GM12878 (cell line): Measurements from ENCODE around the gene PLEKHH1. TPM values are rescaled to one million over a fixed set of nuclear protein-coding genes. Genes with fewer than 3 reads are reported as not detected.
A peak's percentile ranks its signal among the peaks of the same experiment; 100 is the strongest.

Experiments
- ATAC-seq: fragments of 200-7000 bp; cut with Tn5 transposase; 3 replicates; pipeline ENCODE4 v1.9.1; 2020; ENCODE audit warnings: mild to moderate bottlenecking, moderate library complexity
- BruUV-seq: library from RNA; stranded (reverse); fragments of 400-500 nt; replicated peaks from 2 replicates; lab custom pipeline; 2021; lab: Mats Ljungman, UMichigan
- CTCF ChIA-PET: fragments of 300-600 bp; sonication (Branson Sonifier 250); formaldehyde crosslinking; extraction: SDS; loops from one replicate; lab custom pipeline; 2021; ENCODE audit warnings: inconsistent platforms; lab: Yijun Ruan, JAX
- POLR2A ChIA-PET: fragments of 350-600 bp; formaldehyde crosslinking; extraction: SDS; loops from one replicate; lab custom pipeline; 2021; ENCODE audit warnings: inconsistent platforms; lab: Charles Lee
- RAD21 ChIA-PET: fragments of 300-600 bp; sonication (Branson Sonifier 250); formaldehyde crosslinking; loops from one replicate; lab custom pipeline; 2023; ENCODE audit warnings: antibody characterized with exemption; ENCODE audit not compliant: unreplicated experiment; lab: Charles Lee
- SMC1A ChIA-PET: fragments of 300-600 bp; sonication (Branson Sonifier 250); formaldehyde crosslinking; loops from one replicate; lab custom pipeline; 2023; ENCODE audit not compliant: unreplicated experiment, uncharacterized antibody; lab: Charles Lee
- DNase-seq: peaks from one replicate; pipeline ENCODE4 v3.0.0-alpha.2; 2011; ENCODE audit warnings: low read depth, low spot score
- FAIRE-seq: peaks from 3 replicates; lab custom pipeline; 2011; peaks lifted over from hg19 to GRCh38; lab: Jason Lieb, UNC
- H2AFZ ChIP-seq: 2 replicates; pipeline ENCODE4 v1.6.0; 2011; ENCODE audit warnings: low read depth, low read length, control low read depth; ENCODE audit not compliant: control insufficient read depth
- H3K27ac ChIP-seq: 2 replicates; pipeline ENCODE4 v1.5.1; 2011; ENCODE audit warnings: control low read depth; ENCODE audit not compliant: control insufficient read depth, insufficient read depth
- H3K27me3 ChIP-seq, 2 experiments: replicated peaks in 1 of 2; 2 replicates each; pipeline versions ENCODE4 v1.6.0 to v1.6.1; 2011; ENCODE audit warnings: low read length in 1 of 2; ENCODE audit not compliant: control insufficient read depth in 2 of 2, insufficient read depth in 2 of 2
- H3K36me3 ChIP-seq, 2 experiments: 2 replicates each; pipeline ENCODE4 v1.5.1; 2011; ENCODE audit warnings: low read length in 1 of 2; ENCODE audit not compliant: control insufficient read depth in 2 of 2, insufficient read depth in 2 of 2
- H3K4me1 ChIP-seq: 2 replicates; pipeline ENCODE4 v1.6.1; 2011; ENCODE audit warnings: mild to moderate bottlenecking, low read length, moderate library complexity, mixed read lengths; ENCODE audit not compliant: control insufficient read depth, insufficient read depth
- H3K4me2 ChIP-seq: 2 replicates; pipeline ENCODE4 v1.6.0; 2011; ENCODE audit warnings: control low read depth; ENCODE audit not compliant: control insufficient read depth, insufficient read depth
- H3K4me3 ChIP-seq: fragments of 200-600 bp; sonication (generic); 2 replicates; pipeline ENCODE4 v1.5.1; 2016
- H3K79me2 ChIP-seq: 2 replicates; pipeline ENCODE4 v1.6.0; 2011; ENCODE audit warnings: low read length; ENCODE audit not compliant: control insufficient read depth, insufficient read depth
- H3K9ac ChIP-seq: 2 replicates; pipeline ENCODE4 v1.8.0; 2011; ENCODE audit warnings: low read length, control low read depth, mixed read lengths; ENCODE audit not compliant: control insufficient read depth, insufficient read depth
- H3K9me3 ChIP-seq: replicated peaks from 3 replicates; pipeline ENCODE4 v1.5.1; 2011; ENCODE audit warnings: mild to moderate bottlenecking, low read length; ENCODE audit not compliant: control insufficient read depth, insufficient read depth
- H4K20me1 ChIP-seq: 2 replicates; pipeline ENCODE4 v1.6.0; 2011; ENCODE audit not compliant: control insufficient read depth, insufficient read depth
- ATF2 ChIP-seq: IDR thresholded peaks from 2 replicates; pipeline ENCODE4 v1.6.1; 2012; ENCODE audit warnings: low read length, inconsistent platforms
- ATF3 ChIP-seq: IDR thresholded peaks from 2 replicates; pipeline ENCODE4 v1.6.1; 2011; ENCODE audit warnings: low read depth, mild to moderate bottlenecking, low read length, moderate library complexity, borderline replicate concordance; ENCODE audit errors: extremely low read depth
- ATF7 ChIP-seq: fragments of 450-650 bp; IDR thresholded peaks from 2 replicates; pipeline ENCODE4 v1.6.1; 2016; ENCODE audit warnings: low read depth, mild to moderate bottlenecking
- CHD4 ChIP-seq: fragments of 200-600 bp; sonication (generic); IDR thresholded peaks from 2 replicates; pipeline ENCODE4 v1.6.1; 2016; ENCODE audit warnings: mild to moderate bottlenecking
- FOXK2 ChIP-seq: fragments of 450-650 bp; IDR thresholded peaks from 2 replicates; pipeline ENCODE4 v1.6.1; 2017; ENCODE audit warnings: mild to moderate bottlenecking, moderate library complexity
- HDAC2 ChIP-seq: fragments of 200-600 bp; sonication (generic); IDR thresholded peaks from 2 replicates; pipeline ENCODE4 v1.6.1; 2017
- NFYB ChIP-seq: IDR thresholded peaks from 2 replicates; pipeline ENCODE4 v1.6.1; 2011; ENCODE audit warnings: low read depth, mild to moderate bottlenecking, low read length, improper control_type of control experiment, moderate library complexity; ENCODE audit not compliant: insufficient read depth
- RELB ChIP-seq: fragments of 450-650 bp; IDR thresholded peaks from 2 replicates; pipeline ENCODE4 v1.6.1; 2017; ENCODE audit warnings: low read depth, mild to moderate bottlenecking, moderate library complexity
- SMC3 ChIP-seq: IDR thresholded peaks from 2 replicates; pipeline ENCODE4 v1.6.1; 2011; ENCODE audit warnings: low read length, improper control_type of control experiment, borderline replicate concordance
- STAT1 ChIP-seq: fragments of 450-650 bp; conservative IDR thresholded peaks from 2 replicates; pipeline ENCODE4 v1.6.1; 2014; ENCODE audit warnings: antibody characterized with exemption, mild to moderate bottlenecking
- TARDBP ChIP-seq: IDR thresholded peaks from 2 replicates; pipeline ENCODE4 v1.6.1; 2016; ENCODE audit warnings: borderline replicate concordance
- USF2 ChIP-seq: IDR thresholded peaks from 2 replicates; pipeline ENCODE4 v1.6.1; 2011; ENCODE audit warnings: low read depth, low read length, improper control_type of control experiment, borderline replicate concordance
- ZBTB4 ChIP-seq: fragments of 450-650 bp; formaldehyde crosslinking; IDR thresholded peaks from 2 replicates; pipeline ENCODE4 v1.4.0; 2022; ENCODE audit warnings: mild to moderate bottlenecking, moderate library complexity
- ZNF207 ChIP-seq: fragments of 450-650 bp; IDR thresholded peaks from 2 replicates; pipeline ENCODE4 v1.6.1; 2014; ENCODE audit warnings: antibody characterized with exemption, mild to moderate bottlenecking, borderline replicate concordance
- WGBS: methylation state at CpG from one replicate; pipeline ENCODE4 v1.1.6; 2016; ENCODE audit warnings: low lambda C conversion rate; ENCODE audit not compliant: insufficient replicate concordance, insufficient coverage; ENCODE audit errors: missing lambda C conversion rate; 5-methylcytosine and 5-hydroxymethylcytosine counted together
- in situ Hi-C: fragments of 300-500 bp; cut with MboI; formaldehyde crosslinking; loops from 9 replicates; pipeline ENCODE4 v1.14.3; 2018; ENCODE audit warnings: mixed read lengths
- intact Hi-C: fragments of 100-400 bp; cut with micrococcal nuclease; formaldehyde crosslinking; loops from one replicate; pipeline ENCODE4 v1.14.2; 2022; ENCODE audit not compliant: unreplicated experiment
- polyA plus RNA-seq, 11 experiments: library from polyadenylated mRNA; depleted of rRNA in 4 of 11; unstranded in 6 of 11; stranded (reverse) in 5 of 11; fragments of >200 nt; fragmentation: Nextera tagmentation in 4 of 11; fragmentation: Illumina TruSeq in 1 of 11; extraction: Ambion mirVana in 4 of 11; extraction: Trizol in 1 of 11; gene quantifications; 1 replicate in 1 of 11; 2 replicates in 10 of 11; pipeline versions ENCODE4 v1.2.1 to v1.2.3, GENCODE V29; 2011 to 2016; ENCODE audit warnings: inconsistent platforms in 2 of 11, missing spikeins in 2 of 11, low read depth in 1 of 11
- total RNA-seq, 4 experiments: library from RNA; depleted of rRNA in 3 of 4; stranded (reverse); fragments of >200 nt in 3 of 4; fragmentation: Illumina TruSeq in 1 of 4; extraction: Trizol in 1 of 4; gene quantifications; 2 replicates each; pipeline versions ENCODE4 v1.2.1 to v1.2.3, GENCODE V29; 2013 to 2021

Gene PLEKHH1
- total and polyA plus RNA-seq, 10 of the 15 experiments (the other 5 are each of a cell fraction or from before 2014, with no cell fraction given) = 0.11 to 0.95 (median 0.41) TPM

GRCh38 chr14:67575684-67576083 is 42.6 kb downstream of the PLEKHH1 start:
- H3K36me3 ChIP-seq = no peaks in the 10 kb centered on the region
- ATAC-seq = peak; percentile 47; the same call in 1 of the 3 replicates
- FAIRE-seq = no peak
- no peak for DNase-seq
- peaks cover 2% of the 10 kb centered on the region; the same call in 1 of the 2 replicates for H4K20me1 ChIP-seq
- SMC1A ChIA-PET = interaction anchor here (0.6 to 1.6 kb wide), 7 partner anchors 10 to 1409 kb away, joined by 3 to 6 read pairs (median 3); no protein-coding TSS in a partner anchor
- H3K27ac ChIP-seq = no peak overlapping the region
- POLR2A ChIA-PET = no interaction called here
- H2AFZ ChIP-seq = no peak overlapping the region
- CTCF ChIA-PET = interaction anchor here (1.3 to 27.6 kb wide), 3 partner anchors 8 to 152 kb away, joined by 3 to 583 read pairs (median 359); partner anchors contain the start of gene RDH12
- in situ Hi-C loops (no loop called here), intact Hi-C loops (no loop called here)
- H3K4me1 ChIP-seq = no peaks in the 10 kb centered on the region
- no peaks in the 10 kb centered on the region for H3K27me3 ChIP-seq
- RAD21 ChIA-PET = interaction anchor here (1.4 kb wide), 2 partner anchors 129 to 148 kb away, joined by 5 read pairs; no protein-coding TSS in a partner anchor
- H3K4me2 ChIP-seq = no peak overlapping the region
- no peak overlapping the region for H3K9ac ChIP-seq
- no peaks in the 10 kb centered on the region for H3K79me2 ChIP-seq
- no peak overlapping the region for H3K4me3 ChIP-seq
- H3K9me3 ChIP-seq = no peaks in the 10 kb centered on the region
- no TSS peak for BruUV-seq
- 18% methylated on average over 9 of the region's 9 CpGs for WGBS
- TF ChIP-seq STAT1 (no peak), HDAC2 (no peak), SMC3 (no peak), RELB (no peak), ZBTB4 (CRISPR knock-in tag) (no peak), CHD4 (no peak), ATF2 (no peak), TARDBP (no peak), FOXK2 (no peak), ATF7 (no peak), ATF3 (no peak), USF2 (no peak), NFYB (no peak), ZNF207 (no peak)
